Aorta (tissue), 5 donors: ENCODE data around the gene HEXIM2. TPM values are rescaled to one million over a fixed set of nuclear protein-coding genes. Genes with fewer than 3 reads are reported as not detected.

ENCODE experiments used
- ATAC-seq: fragments of 200-7000 bp; cut with Tn5 transposase; one replicate; pipeline ENCODE4 v1.9.1; 2022; ENCODE audit warnings: moderate library complexity; ENCODE audit not compliant: low FRiP score
- DNase-seq, 2 donors: peaks; one replicate each; pipeline ENCODE4 v3.0.0-alpha.2; 2020
- H3K27ac ChIP-seq, 2 donors: one replicate each; pipeline ENCODE4 v1.5.1; 2013; ENCODE audit warnings: low read length in 2 of 2, mild to moderate bottlenecking in 2 of 2, moderate library complexity in 2 of 2, control low read depth in 1 of 2, inconsistent platforms in 1 of 2, low read depth in 1 of 2
- H3K27me3 ChIP-seq, 2 donors: one replicate each; pipeline ENCODE4 v1.6.1; 2013; ENCODE audit warnings: control low read depth in 1 of 2, low read length in 1 of 2, mild to moderate bottlenecking in 1 of 2, moderate library complexity in 1 of 2; ENCODE audit not compliant: insufficient read depth in 2 of 2, control insufficient read depth in 1 of 2
- H3K36me3 ChIP-seq, 2 donors: one replicate each; pipeline ENCODE4 v1.6.1; 2013; ENCODE audit warnings: control low read depth in 1 of 2, low read length in 1 of 2, mild to moderate bottlenecking in 1 of 2; ENCODE audit not compliant: insufficient read depth in 2 of 2, control insufficient read depth in 1 of 2
- H3K4me1 ChIP-seq, 2 donors: one replicate each; pipeline ENCODE4 v1.6.1; 2013; ENCODE audit warnings: low read length in 2 of 2, control low read depth in 1 of 2, mild to moderate bottlenecking in 1 of 2, moderate library complexity in 1 of 2; ENCODE audit not compliant: insufficient read depth in 2 of 2, control insufficient read depth in 1 of 2
- H3K4me3 ChIP-seq, 2 donors: one replicate each; pipeline ENCODE4 v1.5.1; 2013; ENCODE audit warnings: low read length in 2 of 2, control low read depth in 1 of 2, mild to moderate bottlenecking in 1 of 2
- H3K9me3 ChIP-seq: one replicate; pipeline ENCODE4 v1.6.1; 2013; ENCODE audit warnings: mild to moderate bottlenecking, low read length; ENCODE audit not compliant: control insufficient read depth
- WGBS, 2 donors: extraction: QIAGEN DNeasy Blood & Tissue Kit; methylation state at CpG; one replicate each; pipeline ENCODE4 v1.1.7; 2013; 5-methylcytosine and 5-hydroxymethylcytosine counted together
- intact Hi-C, 2 donors: fragments of 100-400 bp; cut with DNase I; formaldehyde crosslinking; loops; one replicate each; pipeline versions ENCODE4 v1.14.2 to v1.15.0; 2022
- polyA plus RNA-seq, 2 donors: library from polyadenylated mRNA; stranded (reverse); fragments of 200-250 nt; gene quantifications; one replicate each; pipeline ENCODE4 v1.2.3, GENCODE V29; 2013
- total RNA-seq, 2 donors: library from RNA; stranded (reverse); fragmentation: NEBNext Ultra II Directional; extraction: Animal tissue kit (Norgen Biotek cat#: 25700); gene quantifications; one replicate each; pipeline ENCODE4 v1.2.1, GENCODE V29; 2021
- donor health status: healthy with polysubstance abuse.
- donor health status: Bipolar disorder and iron deficiency.
- donor health status: DM: no; HTN: no; CAD: no.
- donor health status: DM: no; HTN: no; CAD: no.
- donor health status: DM: yes; HTN: yes; CAD: no.

The HEXIM2 gene
- total and polyA plus RNA-seq, 4 donors: 2.7 to 10.0 (median 5.2) TPM

DNA sequence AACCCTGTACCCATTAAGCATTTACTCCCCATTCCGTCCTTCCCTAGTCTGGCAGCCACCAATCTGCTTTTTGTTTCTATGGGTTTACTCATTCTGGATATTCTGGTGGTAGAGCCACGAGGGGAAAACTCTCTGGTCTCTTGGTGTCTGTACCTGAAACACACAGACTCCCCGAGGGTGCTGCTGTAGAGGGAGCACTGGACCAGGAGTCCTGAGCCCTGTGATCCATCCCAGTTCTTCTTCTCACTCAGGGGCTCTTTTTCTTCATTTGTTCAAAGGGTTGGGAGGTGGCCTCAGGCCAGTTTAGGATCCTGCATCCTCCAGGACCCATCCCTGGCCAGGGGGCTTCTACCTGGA is 14.1 kb downstream of the HEXIM2 start:
- Histone ChIP-seq H3K4me1 (peaks cover 0 to 2% of the 10 kb centered on the region in 2 donors), H3K27ac (peak overlapping the region in 1 of 2 donors; percentile 80), H3K27me3 (no peaks in the 10 kb centered on the region), H3K9me3 (no peaks in the 10 kb centered on the region), H3K36me3 (no peaks in the 10 kb centered on the region), H3K4me3 (no peak overlapping the region)
- intact Hi-C loops: no loop called here
- WGBS, 2 donors: 75 to 80% methylated on average over 3 of the region's 3 CpGs
- ATAC-seq (no peak), DNase-seq (no peak)

GRCh38 chr17:45177563-45177962 is 15.9 kb downstream of the HEXIM2 start:
- intact Hi-C loops: no loop called here
- Histone ChIP-seq H3K36me3 (no peaks in the 10 kb centered on the region), H3K27ac (no peak overlapping the region), H3K4me1 (peaks cover 0 to 2% of the 10 kb centered on the region in 2 donors), H3K4me3 (no peak overlapping the region), H3K27me3 (no peaks in the 10 kb centered on the region), H3K9me3 (no peaks in the 10 kb centered on the region)
- WGBS, 2 donors: 84 to 89% methylated on average over 7 of the region's 7 CpGs
- no peak for ATAC-seq
- no peak for DNase-seq

- Histone ChIP-seq H3K4me3 (no peak overlapping the region), H3K9me3 (no peaks in the 10 kb centered on the region), H3K27me3 (peaks cover 0 to 1% of the 10 kb centered on the region in 2 donors), H3K4me1 (no peaks in the 10 kb centered on the region), H3K27ac (no peak overlapping the region), H3K36me3 (no peaks in the 10 kb centered on the region)
- intact Hi-C loops: no loop called here
- ATAC-seq (no peak), DNase-seq (no peak)
- WGBS, 2 donors: 93 to 96% methylated on average over 5 of the region's 5 CpGs
Observed at GRCh38 chr17:45184144-45184543, 22.5 kb downstream of the HEXIM2 start.

DNA sequence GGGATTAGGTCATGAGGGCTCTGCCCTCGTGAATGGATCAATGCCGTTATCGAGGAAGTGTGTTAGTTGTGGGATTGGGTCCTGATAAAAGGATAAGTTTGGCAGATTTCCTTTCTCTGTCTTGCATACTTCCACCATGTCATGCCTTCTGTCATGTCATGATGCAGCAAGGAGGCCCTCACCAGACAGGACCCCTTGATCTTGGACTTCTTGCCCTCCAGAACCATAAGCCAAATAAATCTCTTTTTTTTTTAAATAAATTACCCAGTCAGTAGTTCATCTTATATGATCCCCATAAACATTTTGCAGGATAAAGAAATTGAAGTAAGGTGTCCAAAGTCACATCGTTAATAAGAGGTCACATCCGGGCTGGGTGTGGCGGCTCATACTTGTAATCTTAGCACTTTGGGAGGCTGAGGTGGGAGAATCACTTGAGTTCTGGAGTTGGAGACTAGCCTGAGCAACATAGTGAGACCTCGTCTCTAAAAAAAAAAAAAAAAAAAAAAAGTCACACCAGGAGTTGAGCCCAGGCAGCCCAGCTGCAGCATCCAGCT is 25.2 kb downstream of the HEXIM2 start:
- H3K4me1 ChIP-seq: no peaks in the 10 kb centered on the region
- no peak overlapping the region for H3K27ac ChIP-seq
- H3K36me3 ChIP-seq: no peaks in the 10 kb centered on the region
- no peak overlapping the region for H3K4me3 ChIP-seq
- 74 to 81% methylated on average over 7 of the region's 7 CpGs for WGBS, 2 donors
- H3K27me3 ChIP-seq: peaks cover 0 to 1% of the 10 kb centered on the region in 2 donors
- intact Hi-C loops: no loop called here
- H3K9me3 ChIP-seq: no peaks in the 10 kb centered on the region
- DNase-seq: no peak
- ATAC-seq: no peak

DNA sequence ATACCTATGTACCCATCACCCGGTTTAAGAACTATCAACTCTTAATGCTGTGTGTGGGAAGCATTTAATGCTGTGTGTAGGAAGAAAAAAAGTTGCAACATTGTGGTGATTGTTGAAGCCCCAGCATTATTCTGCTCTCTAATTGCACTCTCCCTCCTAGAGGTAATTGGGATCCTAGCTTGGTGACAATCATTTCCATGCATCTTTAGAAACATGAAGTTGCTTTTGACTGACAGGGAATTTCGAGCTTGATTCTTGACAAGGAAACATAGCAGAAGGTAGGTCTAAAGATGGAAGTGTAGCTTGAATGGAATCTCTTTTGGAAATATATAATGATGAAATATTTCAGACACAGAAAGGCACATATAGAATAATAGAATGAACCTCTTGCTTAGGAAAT is 27.3 kb downstream of the HEXIM2 start:
- DNase-seq: no peak
- Histone ChIP-seq H3K4me1 (no peaks in the 10 kb centered on the region), H3K9me3 (no peaks in the 10 kb centered on the region), H3K27me3 (peaks cover 0 to 1% of the 10 kb centered on the region in 2 donors), H3K36me3 (no peaks in the 10 kb centered on the region), H3K4me3 (no peak overlapping the region), H3K27ac (no peak overlapping the region)
- 79 to 83% methylated on average over 2 of the region's 2 CpGs for WGBS, 2 donors
- intact Hi-C loops: no loop called here
- ATAC-seq: no peak

DNA sequence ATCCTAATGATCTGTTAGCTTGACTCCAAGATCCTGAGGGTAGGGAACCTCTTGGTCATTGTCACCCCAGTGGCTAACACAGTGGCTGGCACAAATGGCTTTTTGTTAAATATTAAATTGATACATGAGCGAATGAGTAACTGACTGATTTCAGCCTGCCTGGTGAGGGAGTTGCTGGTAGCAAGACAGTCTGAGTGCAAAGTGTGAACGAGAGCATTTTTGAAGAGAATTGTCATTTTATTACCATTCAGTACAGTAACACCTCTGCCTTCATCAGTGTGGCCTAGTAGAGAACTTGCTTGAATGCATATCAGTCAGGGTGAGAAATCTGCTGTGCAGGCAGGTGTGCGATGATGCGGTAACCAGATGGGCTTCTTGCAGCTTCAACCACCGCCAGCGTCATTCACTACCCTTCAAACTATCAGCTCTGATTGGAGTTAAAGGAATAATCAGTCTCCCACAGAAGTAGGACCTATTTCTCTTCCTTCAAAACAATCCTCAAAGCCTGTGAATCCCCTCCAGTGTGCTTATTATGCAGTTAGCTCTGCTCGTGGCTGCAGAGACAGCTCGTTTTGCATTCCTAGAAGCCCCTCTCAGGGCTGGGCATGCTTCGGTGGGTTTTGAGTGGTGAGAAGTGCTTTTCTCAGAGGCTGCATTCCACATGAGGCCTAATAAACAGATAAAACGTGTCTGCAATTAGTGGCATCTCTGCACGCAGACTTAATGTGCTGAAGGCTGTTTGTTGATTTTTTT is 29.0 kb downstream of the HEXIM2 start:
- Histone ChIP-seq H3K4me3 (no peak overlapping the region), H3K36me3 (no peaks in the 10 kb centered on the region), H3K9me3 (no peaks in the 10 kb centered on the region), H3K4me1 (no peaks in the 10 kb centered on the region), H3K27ac (no peak overlapping the region), H3K27me3 (peaks cover 0 to 1% of the 10 kb centered on the region in 2 donors)
- ATAC-seq (no peak), DNase-seq (no peak)
- 76 to 77% methylated on average over 11 of the region's 11 CpGs for WGBS, 2 donors
- intact Hi-C loops: no loop called here

DNA sequence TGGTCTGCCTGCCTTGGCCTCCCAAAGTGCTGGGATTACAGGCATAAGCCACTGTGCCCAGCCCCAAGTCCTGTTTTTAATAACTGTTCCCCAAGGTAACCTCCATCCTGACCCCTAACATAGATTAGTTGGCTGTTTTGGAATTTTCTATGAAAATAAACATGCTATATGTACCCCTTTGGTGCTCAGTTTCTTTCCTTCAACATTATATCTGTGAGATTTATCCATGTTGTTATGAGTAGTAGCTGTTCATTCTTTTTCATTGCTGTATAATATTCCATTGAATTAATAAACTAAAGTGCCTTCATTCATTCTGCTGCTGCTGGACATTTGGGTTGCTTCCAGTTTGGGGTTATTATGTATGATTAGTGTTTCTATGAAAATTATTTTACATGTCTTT is 33.7 kb downstream of the HEXIM2 start:
- Histone ChIP-seq H3K9me3 (no peaks in the 10 kb centered on the region), H3K4me3 (no peak overlapping the region), H3K36me3 (no peaks in the 10 kb centered on the region), H3K27me3 (no peaks in the 10 kb centered on the region), H3K27ac (no peak overlapping the region), H3K4me1 (no peaks in the 10 kb centered on the region)
- ATAC-seq: no peak
- no peak for DNase-seq
- intact Hi-C loops: no loop called here

DNA sequence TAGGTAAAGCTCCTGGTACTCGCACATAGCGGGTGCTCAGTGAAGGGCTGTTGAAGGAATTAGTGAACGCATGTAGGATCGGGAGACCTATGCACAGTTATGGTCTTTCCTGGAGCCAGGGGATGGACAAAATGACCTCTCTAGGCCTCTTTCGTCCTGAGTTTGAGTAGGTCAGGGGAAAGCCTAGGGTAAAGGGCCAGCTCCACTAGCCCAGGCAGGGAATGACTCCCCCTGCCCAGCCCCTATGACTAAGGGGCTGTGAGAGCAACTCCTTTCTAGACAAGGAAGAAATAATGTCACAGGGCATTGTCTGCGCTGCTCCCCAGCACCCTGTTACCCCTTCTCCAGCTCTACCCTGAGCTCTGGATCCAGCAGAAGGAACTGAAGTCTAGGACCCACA is 35.4 kb downstream of the HEXIM2 start:
- H3K4me1 ChIP-seq: no peaks in the 10 kb centered on the region
- intact Hi-C loops: loop anchor here (1.0 to 2.0 kb wide), 3 partner anchors 45 to 62 kb away; partner anchors contain the start of genes ACBD4 (in 2 of the 2) and HEXIM1 (in 1 of the 2)
- no peaks in the 10 kb centered on the region for H3K9me3 ChIP-seq
- WGBS, 2 donors: 77 to 84% methylated on average over 6 of the region's 6 CpGs
- H3K27me3 ChIP-seq: no peaks in the 10 kb centered on the region
- ATAC-seq (no peak), DNase-seq (no peak)
- no peak overlapping the region for H3K27ac ChIP-seq
- no peak overlapping the region for H3K4me3 ChIP-seq
- H3K36me3 ChIP-seq: no peaks in the 10 kb centered on the region
